Nephron (organoid): ENCODE measurements around the gene RBM6.

Source experiments
- H3K27ac Mint-ChIP-seq, 3 experiments: 2 replicates each; pipeline ENCODE4 v1.8.0; 2020; ENCODE audit warnings: mixed read lengths in 3 of 3, mild to moderate bottlenecking in 2 of 3, moderate library complexity in 1 of 3
- H3K27me3 Mint-ChIP-seq: 2 replicates; pipeline ENCODE4 v1.8.0; 2021; ENCODE audit warnings: low read depth, mild to moderate bottlenecking, moderate library complexity, mixed read lengths
- H3K36me3 Mint-ChIP-seq: 2 replicates; pipeline ENCODE4 v1.8.0; 2020; ENCODE audit warnings: low read depth, mixed read lengths
- H3K4me1 Mint-ChIP-seq: 2 replicates; pipeline ENCODE4 v1.8.0; 2020; ENCODE audit warnings: mixed read lengths
- H3K4me3 Mint-ChIP-seq, 3 experiments: 2 replicates each; pipeline ENCODE4 v1.8.0; 2020; ENCODE audit warnings: mild to moderate bottlenecking in 3 of 3, mixed read lengths in 3 of 3, moderate library complexity in 2 of 3
- H3K9me3 Mint-ChIP-seq: 2 replicates; pipeline ENCODE4 v1.8.0; 2020; ENCODE audit warnings: mixed read lengths
- TF ChIP-seq, protein P1 (sequence below), 3 experiments: fragments of 200-600 bp; sonication (generic); IDR thresholded peaks; one replicate each; pipeline ENCODE4 v1.5.0; 2021; ENCODE audit warnings: antibody characterized with exemption in 3 of 3; ENCODE audit not compliant: unreplicated experiment in 3 of 3

RBM6 gene

DNA sequence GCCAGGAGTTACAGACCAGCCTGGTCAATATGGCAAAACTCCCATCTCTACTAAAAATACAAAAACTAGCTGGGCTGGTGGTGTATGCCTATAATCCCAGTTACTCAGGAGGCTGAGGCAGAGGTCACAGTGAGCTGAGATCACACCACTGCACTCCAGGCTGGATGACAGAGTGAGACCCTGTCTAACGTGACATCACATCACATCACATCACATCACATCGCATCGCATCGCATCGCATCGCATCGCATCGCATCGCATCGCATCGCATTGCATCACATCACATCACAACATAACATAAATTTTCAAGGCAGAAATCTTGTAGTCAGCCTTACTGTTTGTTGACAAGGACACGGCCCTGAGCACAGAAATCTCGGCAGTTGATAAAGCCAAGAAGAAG lies 44.4 kb downstream of the RBM6 start:
- TF ChIP-seq, protein P1, sequence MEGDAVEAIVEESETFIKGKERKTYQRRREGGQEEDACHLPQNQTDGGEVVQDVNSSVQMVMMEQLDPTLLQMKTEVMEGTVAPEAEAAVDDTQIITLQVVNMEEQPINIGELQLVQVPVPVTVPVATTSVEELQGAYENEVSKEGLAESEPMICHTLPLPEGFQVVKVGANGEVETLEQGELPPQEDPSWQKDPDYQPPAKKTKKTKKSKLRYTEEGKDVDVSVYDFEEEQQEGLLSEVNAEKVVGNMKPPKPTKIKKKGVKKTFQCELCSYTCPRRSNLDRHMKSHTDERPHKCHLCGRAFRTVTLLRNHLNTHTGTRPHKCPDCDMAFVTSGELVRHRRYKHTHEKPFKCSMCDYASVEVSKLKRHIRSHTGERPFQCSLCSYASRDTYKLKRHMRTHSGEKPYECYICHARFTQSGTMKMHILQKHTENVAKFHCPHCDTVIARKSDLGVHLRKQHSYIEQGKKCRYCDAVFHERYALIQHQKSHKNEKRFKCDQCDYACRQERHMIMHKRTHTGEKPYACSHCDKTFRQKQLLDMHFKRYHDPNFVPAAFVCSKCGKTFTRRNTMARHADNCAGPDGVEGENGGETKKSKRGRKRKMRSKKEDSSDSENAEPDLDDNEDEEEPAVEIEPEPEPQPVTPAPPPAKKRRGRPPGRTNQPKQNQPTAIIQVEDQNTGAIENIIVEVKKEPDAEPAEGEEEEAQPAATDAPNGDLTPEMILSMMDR (IDR thresholded peaks at IDR 0.05; ENCODE audit: unreplicated experiment in 3 of 3), result no peak
- no peak overlapping the region for H3K27ac Mint-ChIP-seq
- no peak overlapping the region for H3K4me3 Mint-ChIP-seq

DNA sequence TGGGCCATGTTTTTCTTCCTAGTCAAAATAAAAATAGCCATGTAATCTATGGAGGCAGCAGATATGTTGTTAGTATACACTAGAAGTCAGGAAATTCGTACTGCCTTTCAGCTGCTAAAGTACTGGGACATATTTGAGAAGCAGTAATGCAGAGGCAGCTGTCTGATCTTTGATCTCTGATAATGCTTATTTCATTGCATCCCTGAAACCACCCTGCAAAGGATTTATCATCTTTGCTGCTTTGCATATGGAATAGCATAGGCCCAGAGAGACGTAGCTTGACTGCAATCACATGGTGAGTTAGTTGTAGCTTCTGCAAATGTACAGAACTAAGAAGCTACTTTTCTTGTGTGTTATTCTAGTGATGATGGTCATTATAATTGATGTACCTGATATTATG lies 52.4 kb downstream of the RBM6 start:
- no peak overlapping the region for H3K4me3 Mint-ChIP-seq
- TF ChIP-seq, protein P1 (IDR thresholded peaks at IDR 0.05; ENCODE audit: unreplicated experiment in 3 of 3), result no peak
- H3K27ac Mint-ChIP-seq, result no peak overlapping the region

More for the DNA sequence above, 44.4 kb downstream of the RBM6 start:
- Mint-ChIP-seq H3K9me3 (no peaks in the 10 kb centered on the region), H3K27me3 (no peaks in the 10 kb centered on the region), H3K4me1 (no peaks in the 10 kb centered on the region), H3K36me3 (peaks cover 24% of the 10 kb centered on the region)

DNA sequence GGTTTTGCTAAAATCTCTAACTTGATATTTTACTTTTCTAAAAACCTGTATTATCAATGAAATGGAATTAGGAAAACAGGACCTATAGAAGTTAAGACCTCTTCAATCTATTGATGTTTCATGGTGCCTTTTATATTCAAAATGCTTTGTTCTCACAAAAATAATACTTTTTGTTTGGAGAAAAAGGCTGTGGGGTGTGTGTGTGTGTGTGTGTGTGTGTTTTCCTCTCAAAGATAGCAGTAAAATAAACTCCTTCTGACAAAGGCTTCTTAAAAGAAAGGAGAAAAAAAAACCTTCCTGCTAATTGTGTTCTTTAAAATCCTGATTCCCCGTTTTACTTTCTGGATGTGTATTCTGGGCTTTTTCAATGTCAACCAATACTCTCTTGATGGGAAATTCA lies 54.5 kb downstream of the RBM6 start:
- no peaks in the 10 kb centered on the region for H3K4me1 Mint-ChIP-seq
- no peak overlapping the region for H3K4me3 Mint-ChIP-seq
- TF ChIP-seq, protein P1 (IDR thresholded peaks at IDR 0.05; ENCODE audit: unreplicated experiment in 3 of 3), result no peak
- H3K27me3 Mint-ChIP-seq, result no peaks in the 10 kb centered on the region
- peaks cover 20% of the 10 kb centered on the region for H3K36me3 Mint-ChIP-seq
- H3K27ac Mint-ChIP-seq, result no peak overlapping the region
- no peaks in the 10 kb centered on the region for H3K9me3 Mint-ChIP-seq

More for the DNA sequence above, 52.4 kb downstream of the RBM6 start:
- Mint-ChIP-seq H3K9me3 (no peaks in the 10 kb centered on the region), H3K4me1 (no peaks in the 10 kb centered on the region), H3K36me3 (peaks cover 13% of the 10 kb centered on the region), H3K27me3 (no peaks in the 10 kb centered on the region)

DNA sequence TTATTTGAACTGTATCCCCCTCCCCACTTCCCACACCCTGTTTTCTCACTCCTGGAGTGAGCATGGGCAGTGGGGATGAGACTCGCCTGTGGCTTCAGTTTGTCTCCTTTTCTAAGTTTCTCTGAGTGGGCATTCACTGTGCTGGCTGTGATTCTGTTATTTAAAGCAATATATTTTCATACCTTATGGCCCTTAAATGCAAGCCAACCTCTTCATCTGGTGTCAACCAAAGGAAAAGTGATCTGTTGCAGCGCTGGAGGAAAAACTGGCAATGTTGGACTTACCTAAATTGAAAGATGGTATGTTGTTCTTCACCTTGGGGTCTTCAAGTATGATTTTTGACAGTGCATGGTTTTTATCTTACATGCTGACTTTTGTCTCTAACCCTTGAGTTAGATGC lies 56.1 kb downstream of the RBM6 start:
- no peak overlapping the region for H3K4me3 Mint-ChIP-seq
- no peaks in the 10 kb centered on the region for H3K9me3 Mint-ChIP-seq
- no peaks in the 10 kb centered on the region for H3K4me1 Mint-ChIP-seq
- H3K27me3 Mint-ChIP-seq, result no peaks in the 10 kb centered on the region
- peaks cover 32% of the 10 kb centered on the region for H3K36me3 Mint-ChIP-seq
- TF ChIP-seq, protein P1 (IDR thresholded peaks at IDR 0.05; ENCODE audit: unreplicated experiment in 3 of 3), result no peak
- no peak overlapping the region for H3K27ac Mint-ChIP-seq

DNA sequence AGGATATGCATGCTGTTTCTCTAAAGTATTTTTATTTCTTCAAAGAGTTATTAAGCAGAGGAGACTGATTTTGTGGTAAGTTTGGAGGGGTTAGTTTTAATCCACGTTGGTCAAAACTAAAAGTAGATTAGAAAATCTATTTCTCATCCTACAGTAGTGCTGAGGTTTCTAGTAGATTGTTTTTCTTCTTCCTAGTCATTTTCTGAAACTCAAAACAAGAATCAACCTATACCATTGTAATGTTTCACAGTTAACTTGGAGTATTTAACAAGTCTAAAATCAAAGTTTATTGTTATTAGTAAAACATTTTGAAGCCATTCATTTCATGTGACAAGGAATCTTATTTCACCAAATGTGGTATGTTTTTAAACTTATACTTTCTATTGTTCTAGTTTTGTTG lies 57.9 kb downstream of the RBM6 start:
- no peaks in the 10 kb centered on the region for H3K27me3 Mint-ChIP-seq
- no peak overlapping the region for H3K27ac Mint-ChIP-seq
- no peak overlapping the region for H3K4me3 Mint-ChIP-seq
- no peaks in the 10 kb centered on the region for H3K9me3 Mint-ChIP-seq
- H3K4me1 Mint-ChIP-seq, result no peaks in the 10 kb centered on the region
- H3K36me3 Mint-ChIP-seq, result peaks cover 41% of the 10 kb centered on the region
- TF ChIP-seq, protein P1 (IDR thresholded peaks at IDR 0.05; ENCODE audit: unreplicated experiment in 3 of 3), result no peak

DNA sequence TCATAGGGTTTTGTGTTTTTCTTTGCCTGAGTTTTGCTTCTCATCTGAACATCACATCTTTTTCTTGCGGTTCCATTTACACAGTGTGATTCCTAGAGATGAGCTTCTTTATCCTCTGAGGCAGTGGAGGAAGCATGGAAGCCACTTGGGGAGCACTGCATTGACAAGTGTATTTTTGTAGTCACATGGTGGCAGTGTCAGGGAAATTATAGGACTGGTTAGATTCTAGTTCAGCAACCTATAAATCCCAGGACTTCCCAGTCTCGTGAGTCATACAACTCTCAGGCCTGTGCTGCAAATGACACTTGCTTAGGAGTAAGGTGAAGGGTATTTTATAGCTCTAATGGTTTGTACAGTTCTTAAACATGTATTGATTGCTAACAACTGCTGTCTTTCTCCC lies 58.4 kb downstream of the RBM6 start:
- no peak overlapping the region for H3K27ac Mint-ChIP-seq
- H3K27me3 Mint-ChIP-seq, result no peaks in the 10 kb centered on the region
- no peak overlapping the region for H3K4me3 Mint-ChIP-seq
- TF ChIP-seq, protein P1 (IDR thresholded peaks at IDR 0.05; ENCODE audit: unreplicated experiment in 3 of 3), result no peak
- no peaks in the 10 kb centered on the region for H3K4me1 Mint-ChIP-seq
- no peaks in the 10 kb centered on the region for H3K9me3 Mint-ChIP-seq
- peaks cover 44% of the 10 kb centered on the region for H3K36me3 Mint-ChIP-seq
